ENCODE results near the gene BMPER.

DNA sequence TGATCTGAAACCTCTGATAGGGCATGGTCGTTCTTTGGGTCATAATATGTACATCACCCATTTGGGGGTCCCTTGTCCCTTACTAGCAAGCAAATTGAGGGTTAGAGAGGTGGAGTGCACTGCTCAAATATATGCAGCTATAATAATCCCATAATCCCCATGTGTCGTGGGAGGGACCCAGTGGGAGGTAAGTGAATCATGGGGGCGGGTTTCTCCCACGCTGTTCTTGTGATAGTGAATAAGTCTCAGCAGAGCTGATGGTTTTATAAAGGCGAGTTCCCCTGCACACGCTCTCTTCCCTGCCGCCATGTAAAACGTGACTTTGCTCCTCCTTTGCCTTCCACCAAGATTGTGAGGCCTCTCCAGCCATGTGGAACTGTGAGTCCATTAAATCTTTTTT is 262.7 kb downstream of the BMPER start:
- TF ChIP-seq, protein P1, sequence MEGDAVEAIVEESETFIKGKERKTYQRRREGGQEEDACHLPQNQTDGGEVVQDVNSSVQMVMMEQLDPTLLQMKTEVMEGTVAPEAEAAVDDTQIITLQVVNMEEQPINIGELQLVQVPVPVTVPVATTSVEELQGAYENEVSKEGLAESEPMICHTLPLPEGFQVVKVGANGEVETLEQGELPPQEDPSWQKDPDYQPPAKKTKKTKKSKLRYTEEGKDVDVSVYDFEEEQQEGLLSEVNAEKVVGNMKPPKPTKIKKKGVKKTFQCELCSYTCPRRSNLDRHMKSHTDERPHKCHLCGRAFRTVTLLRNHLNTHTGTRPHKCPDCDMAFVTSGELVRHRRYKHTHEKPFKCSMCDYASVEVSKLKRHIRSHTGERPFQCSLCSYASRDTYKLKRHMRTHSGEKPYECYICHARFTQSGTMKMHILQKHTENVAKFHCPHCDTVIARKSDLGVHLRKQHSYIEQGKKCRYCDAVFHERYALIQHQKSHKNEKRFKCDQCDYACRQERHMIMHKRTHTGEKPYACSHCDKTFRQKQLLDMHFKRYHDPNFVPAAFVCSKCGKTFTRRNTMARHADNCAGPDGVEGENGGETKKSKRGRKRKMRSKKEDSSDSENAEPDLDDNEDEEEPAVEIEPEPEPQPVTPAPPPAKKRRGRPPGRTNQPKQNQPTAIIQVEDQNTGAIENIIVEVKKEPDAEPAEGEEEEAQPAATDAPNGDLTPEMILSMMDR (IDR thresholded peaks at IDR 0.05), result no peak
- TF ChIP-seq, protein P2, sequence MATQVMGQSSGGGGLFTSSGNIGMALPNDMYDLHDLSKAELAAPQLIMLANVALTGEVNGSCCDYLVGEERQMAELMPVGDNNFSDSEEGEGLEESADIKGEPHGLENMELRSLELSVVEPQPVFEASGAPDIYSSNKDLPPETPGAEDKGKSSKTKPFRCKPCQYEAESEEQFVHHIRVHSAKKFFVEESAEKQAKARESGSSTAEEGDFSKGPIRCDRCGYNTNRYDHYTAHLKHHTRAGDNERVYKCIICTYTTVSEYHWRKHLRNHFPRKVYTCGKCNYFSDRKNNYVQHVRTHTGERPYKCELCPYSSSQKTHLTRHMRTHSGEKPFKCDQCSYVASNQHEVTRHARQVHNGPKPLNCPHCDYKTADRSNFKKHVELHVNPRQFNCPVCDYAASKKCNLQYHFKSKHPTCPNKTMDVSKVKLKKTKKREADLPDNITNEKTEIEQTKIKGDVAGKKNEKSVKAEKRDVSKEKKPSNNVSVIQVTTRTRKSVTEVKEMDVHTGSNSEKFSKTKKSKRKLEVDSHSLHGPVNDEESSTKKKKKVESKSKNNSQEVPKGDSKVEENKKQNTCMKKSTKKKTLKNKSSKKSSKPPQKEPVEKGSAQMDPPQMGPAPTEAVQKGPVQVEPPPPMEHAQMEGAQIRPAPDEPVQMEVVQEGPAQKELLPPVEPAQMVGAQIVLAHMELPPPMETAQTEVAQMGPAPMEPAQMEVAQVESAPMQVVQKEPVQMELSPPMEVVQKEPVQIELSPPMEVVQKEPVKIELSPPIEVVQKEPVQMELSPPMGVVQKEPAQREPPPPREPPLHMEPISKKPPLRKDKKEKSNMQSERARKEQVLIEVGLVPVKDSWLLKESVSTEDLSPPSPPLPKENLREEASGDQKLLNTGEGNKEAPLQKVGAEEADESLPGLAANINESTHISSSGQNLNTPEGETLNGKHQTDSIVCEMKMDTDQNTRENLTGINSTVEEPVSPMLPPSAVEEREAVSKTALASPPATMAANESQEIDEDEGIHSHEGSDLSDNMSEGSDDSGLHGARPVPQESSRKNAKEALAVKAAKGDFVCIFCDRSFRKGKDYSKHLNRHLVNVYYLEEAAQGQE (IDR thresholded peaks at IDR 0.05; ENCODE audit: insufficient read depth in 1 of 2, low read depth in 2 of 2, low read length in 1 of 2), result no peak
- TF ChIP-seq TCF7L2 (IDR thresholded peaks at IDR 0.05; ENCODE audit: low read depth, low read length), result no peak
